Right hindlimb (tissue), 1 donor: Measurements from ENCODE around the gene ALDH3B2.
"Not testable (repeated sequence)": the region's sequence is repeated elsewhere in the genome, so short reads cannot be mapped to it uniquely, and the experiment has no call there.

Experiments
- DNase-seq: peaks from one replicate; pipeline ENCODE4 v3.0.0-alpha.2; 2018

ALDH3B2 gene, protein sequence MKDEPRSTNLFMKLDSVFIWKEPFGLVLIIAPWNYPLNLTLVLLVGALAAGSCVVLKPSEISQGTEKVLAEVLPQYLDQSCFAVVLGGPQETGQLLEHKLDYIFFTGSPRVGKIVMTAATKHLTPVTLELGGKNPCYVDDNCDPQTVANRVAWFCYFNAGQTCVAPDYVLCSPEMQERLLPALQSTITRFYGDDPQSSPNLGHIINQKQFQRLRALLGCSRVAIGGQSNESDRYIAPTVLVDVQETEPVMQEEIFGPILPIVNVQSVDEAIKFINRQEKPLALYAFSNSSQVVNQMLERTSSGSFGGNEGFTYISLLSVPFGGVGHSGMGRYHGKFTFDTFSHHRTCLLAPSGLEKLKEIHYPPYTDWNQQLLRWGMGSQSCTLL

DNA sequence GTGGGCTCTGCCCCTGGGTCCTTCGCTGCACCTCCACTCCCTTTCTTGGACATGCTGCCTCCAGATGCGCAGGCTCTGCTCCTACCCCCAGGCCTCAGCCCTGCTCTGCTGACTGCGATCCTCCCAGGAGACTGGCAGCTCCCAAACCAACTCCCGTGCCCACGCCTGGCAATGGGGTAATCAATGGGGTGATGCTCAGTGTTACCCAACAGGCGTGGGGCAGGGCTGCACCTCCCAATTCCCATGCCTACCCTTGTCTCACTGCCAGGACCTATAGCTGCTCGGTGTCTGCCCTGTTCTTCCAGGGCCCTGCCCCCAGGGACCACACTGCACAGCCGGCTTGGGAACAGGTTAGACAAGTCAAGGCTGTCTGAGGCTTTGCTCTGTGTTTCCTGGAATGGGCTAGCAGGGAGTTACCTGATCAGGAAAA lies at the start of gene ALDH3B2:
ALDH3B2 (minus strand) TSS at position 182 of the 430 bp plus-strand sequence. CDS start 7,688 bp downstream, outside the sequence.
- no peak for DNase-seq

DNA sequence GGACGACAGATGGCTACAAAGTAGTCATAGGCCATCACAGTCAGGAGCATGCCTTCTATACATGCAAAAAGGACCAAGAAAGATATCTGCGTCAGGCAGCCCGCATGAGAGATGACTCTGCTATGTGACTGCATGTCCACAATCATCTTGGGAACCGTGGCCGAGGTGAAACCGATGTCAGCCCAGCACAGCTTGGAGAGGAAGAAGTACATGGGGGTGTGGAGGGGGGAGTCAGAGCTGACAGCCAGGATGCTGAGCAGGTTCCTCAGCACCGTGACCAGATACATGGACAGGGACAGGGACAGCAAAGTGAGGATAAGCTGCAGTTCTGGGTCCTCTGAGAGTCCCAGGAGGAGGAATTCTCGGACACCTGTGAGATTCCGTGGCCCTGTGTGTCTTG lies 48.6 kb upstream of the ALDH3B2 start:
- DNase-seq: not testable (repeated sequence)

DNA sequence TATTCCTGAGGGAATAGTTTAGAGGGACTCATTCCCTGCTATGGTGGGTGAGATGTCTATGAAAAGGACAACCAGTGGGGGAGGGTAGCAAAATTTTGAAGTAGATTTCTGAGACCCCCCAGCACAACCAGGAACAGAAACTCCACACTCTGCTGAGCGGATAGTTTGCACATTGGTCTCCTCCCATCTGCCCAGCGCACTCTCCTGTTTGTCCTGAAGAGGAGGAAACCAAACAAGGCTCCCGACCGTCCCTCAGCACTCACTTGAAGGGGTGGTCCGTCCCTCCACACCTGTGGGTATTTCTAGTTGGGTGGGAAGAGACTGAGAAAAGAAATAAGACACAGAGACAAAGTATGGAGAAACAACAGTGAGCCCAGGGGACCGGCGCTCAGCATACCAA lies 41.8 kb upstream of the ALDH3B2 start:
- DNase-seq: not testable (repeated sequence)

DNA sequence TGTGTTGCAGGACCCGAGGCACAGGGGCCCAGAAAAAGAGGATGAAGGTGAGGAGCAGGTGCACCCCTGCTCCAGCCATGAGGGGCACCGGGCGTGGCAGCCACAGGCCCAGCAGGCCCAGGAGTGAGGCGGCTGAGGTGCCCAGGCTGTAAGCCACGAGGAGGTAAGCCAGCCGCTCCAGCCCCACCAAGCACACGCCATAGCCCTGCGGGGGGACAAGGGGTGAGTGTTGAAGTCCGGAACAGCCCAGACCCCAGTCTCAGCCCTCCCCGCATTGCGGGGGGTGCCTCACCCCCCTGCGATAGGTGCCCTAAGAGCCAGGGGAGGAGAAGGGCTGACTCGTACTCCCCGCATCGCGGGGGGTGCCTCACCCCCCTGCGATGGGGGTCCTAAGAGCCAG lies 41.4 kb upstream of the ALDH3B2 start:
- not testable (repeated sequence) for DNase-seq

DNA sequence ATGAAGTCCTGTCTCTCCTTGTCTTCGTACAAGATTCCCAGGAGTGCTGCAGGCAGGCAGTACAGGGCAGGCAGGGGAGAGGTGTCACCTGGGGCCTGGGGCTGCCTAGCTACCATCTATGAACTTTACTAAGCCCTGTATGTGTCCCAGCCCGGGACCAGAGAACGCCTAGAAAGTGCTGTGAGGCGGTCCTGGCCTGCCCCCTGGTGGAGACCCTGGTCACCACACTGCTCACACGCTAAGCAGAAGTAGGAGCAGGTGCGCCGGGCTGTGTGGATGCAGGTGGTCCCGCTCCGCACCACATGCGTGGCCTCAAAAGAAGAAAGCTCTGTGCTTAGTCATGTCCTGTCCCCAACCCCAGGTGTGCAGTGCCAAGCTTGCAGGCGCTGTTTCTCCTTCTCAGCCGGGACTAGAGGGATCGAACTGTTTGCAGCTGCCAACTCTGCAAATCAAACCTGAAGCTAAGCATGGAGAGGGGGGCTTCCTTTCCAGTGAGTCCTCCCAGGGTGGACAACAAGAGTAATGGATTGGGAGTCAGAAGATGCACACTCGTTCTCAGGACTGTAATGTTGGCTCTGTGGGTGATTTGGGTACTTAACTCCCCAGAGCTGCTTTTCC lies 39.6 kb upstream of the ALDH3B2 start:
- not testable (repeated sequence) for DNase-seq

DNA sequence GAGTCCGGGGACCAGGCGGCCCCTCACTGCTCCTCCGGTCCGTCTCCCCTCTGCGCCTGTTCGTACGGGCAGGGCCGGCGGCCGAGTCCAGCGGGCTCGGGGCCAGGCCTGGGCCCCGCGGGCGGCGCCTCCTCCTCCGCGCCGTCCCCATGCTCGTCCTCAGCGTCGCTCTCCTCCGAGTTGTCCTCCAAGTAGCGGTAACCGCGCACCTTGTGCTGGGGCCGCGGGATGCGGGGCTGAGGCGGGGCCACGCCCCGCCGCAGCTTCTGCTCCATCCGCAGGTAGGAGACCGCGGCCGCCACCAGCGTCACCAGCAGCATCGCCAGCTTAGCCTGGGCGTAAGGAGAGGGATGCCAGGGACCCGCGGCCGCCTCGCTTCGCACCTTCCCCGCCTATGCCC lies 37.3 kb upstream of the ALDH3B2 start:
- DNase-seq: not testable (repeated sequence)

DNA sequence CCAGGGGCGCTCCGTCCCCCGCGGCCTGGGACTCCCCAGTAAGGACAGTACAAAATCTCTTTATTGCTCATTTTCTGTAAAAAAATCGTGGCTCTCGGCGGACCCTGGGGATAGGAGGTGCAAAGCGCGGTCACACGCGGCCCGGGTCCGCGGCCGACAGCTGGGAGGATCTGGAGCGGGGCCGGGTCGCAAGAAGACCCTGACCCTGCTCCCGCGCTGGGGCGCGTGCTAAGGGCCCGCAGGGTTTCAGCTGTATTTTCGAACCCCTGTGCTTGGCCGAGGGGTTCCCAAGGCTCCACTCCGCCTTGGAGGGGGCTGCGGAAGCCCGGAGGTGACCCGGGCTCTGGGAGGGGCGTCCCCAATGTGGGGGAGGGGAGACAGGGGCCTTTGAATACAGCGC lies 36.8 kb upstream of the ALDH3B2 start:
- not testable (repeated sequence) for DNase-seq

DNA sequence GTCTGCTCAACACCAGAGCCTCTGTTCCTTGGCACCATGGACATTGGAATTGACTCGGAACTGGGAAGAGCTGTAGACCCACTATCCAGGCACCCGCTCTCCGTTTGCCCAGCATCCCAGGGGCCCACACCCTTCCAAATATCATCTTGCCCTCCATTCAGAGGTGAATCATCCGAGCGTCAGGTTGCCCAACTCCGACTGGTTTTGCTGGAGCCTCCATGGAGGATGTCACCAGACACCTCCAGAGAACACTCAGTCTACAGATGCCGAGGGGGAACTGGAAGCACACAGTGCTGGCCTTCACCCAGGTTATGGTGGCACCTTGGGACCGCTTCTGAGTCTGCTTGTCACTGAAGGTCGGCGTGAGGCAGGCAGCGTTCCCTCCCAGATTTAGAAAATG lies 35.4 kb upstream of the ALDH3B2 start:
- DNase-seq: not testable (repeated sequence)

DNA sequence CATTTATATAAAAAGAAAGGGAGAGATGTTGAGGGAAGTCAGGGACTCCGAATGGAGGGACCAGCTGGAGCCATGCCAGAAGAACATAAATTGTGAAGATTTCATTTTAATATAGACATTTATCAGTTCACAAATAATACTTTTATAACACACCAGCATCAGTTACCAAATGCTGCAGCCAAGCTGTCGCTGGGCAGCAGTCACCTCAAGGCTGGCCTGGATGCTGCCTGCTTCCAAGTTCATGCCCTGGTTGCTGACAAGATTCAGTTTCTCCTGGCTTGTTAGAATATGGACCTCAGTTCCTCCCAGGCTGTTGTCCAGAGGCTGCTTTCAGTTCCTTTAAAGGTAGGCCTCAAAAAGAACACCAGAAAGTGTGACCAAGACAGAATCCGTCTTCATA lies 30.8 kb upstream of the ALDH3B2 start:
- DNase-seq: no peak

DNA sequence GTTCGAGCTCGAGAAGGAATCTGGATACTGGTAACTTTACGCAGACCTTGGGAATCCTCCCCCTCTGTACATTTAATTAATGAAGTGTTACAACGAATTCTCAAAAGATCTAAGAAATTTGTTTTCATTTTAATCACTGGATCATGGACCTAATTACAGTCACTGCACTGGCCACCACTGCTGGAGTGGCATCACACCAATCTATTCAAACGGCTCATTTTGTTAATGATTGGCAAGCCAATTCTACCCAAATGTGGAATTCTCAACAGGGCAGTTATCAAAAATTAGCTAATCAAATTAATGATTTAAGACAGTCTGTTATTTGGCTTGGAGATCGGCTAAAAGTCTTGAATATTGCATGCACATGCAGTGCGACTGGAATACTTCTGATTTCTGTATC lies 30.1 kb upstream of the ALDH3B2 start:
- no peak for DNase-seq

DNA sequence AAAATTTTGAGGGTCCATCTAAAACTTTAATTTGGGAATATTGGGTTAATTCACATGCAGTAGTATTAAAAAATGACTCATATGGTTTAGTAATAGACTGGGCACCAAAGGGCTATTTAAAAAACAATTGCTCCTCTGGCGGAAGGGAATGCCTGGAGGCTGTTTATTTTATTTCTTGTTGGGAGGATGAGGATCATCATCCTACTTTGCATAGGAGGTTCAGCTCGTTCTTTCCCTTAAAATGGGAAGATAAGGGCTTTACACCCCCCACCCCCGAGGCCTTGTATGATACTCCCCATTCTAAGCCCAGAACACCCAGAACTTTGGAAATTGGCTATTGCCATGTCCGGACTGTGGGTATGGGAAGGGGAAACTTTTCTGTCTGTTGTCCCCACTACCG lies 29.3 kb upstream of the ALDH3B2 start:
- not testable (repeated sequence) for DNase-seq

DNA sequence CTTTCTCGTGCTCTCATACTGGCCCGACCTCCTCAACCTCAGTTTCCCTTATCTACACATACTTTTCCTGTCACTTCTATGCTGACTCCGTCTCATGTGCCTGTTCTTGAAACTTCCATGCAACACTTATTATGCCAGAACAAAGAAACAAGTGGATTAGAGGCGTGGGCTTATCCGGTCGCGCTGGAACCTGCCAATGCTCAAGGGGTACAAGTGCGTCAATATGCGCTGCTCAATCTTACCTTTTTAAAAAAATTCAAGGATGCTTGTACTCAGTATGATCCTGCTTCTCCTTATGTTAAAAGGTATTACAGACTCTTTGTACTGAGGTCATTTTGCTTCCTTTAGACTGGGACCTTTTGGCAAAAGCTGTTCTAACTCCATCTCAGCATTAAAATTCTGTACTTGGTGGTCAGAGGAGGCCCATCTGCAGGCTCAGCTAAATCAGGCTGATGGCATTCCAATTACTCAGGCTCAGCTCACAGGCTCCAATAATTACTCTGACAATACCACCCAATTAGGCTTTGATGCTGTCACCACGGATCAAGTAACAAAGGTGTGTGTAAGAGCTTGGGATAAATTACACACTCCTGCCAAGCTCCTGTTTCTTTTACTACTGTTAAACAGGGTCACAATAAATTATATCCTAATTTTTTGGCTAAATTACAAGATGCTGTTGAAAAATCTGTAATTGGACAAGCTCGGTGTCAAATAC lies 26.3 kb upstream of the ALDH3B2 start:
- DNase-seq: no peak

DNA sequence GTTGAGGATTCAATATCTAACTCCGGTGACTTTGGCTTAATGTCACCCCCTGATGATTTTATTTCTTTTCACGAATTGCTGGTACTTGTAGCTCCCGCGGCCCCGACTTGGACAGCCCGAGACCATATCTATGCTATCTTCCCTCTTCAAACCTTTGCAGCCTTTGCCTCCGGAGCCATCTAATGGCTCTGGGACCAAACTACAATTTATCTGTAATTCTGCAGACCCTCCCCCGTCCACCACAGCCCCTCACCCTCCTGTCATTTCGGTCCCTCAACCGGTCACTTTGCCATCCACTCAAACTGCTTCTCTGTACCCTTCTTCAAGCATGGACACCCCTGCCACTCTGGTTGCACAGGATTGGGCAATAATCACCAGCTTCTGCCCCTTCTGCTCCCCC lies 25.7 kb upstream of the ALDH3B2 start:
- no peak for DNase-seq

DNA sequence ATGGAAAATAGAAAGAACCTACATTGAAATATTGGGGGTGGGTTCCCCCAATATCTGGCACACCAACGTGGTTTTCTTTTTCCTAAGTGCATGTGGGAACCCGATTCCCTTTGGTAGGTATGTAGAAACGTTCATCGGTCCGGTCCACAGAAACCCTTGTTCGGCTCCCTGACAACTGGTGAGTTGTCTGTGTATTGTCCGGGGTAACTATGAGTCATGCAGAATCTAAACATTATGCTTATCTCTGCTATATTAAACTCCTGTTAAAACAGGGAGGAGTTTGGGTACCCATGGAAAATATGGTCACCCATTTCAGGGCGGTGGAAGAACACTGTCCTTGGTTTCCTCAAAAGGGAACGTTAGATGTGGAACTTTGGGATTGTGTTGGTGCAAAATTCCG lies 25.1 kb upstream of the ALDH3B2 start:
- no peak for DNase-seq

DNA sequence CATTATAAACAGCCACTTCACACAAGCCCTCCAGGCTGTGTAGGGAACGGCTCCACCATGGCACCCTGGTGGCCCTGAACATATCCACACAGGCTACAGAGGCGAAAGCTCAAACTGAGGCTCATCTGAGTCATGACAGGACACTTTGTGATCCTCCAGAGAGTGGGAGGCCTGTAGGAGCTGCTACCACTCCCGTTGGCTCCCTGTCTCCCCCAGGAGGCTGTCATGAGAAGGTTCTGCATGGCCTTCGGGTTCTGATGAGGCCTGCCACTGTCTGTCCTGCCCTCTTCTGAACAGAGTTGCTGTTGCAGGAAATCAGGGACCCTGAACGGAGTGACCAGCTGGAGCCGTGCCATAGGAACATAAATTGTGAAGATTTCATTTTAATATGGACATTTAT lies 23.8 kb upstream of the ALDH3B2 start:
- DNase-seq: no peak

DNA sequence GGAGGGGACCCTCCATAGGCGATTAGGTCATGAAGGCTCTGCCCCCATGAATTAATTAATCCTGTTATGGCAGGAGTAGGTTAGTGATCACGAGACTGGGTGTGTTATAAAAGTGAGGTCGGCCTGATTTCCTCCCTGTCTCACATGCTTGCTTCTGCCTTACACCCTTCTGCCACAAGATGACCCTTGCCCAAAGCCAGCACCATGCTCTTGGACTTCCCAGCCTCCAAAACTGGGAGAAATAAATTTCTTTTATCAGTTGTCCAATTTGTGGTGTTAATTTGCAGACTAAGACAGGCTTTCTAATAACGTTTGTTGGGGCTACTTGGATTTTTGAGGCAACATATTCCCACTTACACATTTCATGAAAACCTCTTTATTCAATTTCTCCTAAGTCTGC lies 23.4 kb upstream of the ALDH3B2 start:
- no peak for DNase-seq

DNA sequence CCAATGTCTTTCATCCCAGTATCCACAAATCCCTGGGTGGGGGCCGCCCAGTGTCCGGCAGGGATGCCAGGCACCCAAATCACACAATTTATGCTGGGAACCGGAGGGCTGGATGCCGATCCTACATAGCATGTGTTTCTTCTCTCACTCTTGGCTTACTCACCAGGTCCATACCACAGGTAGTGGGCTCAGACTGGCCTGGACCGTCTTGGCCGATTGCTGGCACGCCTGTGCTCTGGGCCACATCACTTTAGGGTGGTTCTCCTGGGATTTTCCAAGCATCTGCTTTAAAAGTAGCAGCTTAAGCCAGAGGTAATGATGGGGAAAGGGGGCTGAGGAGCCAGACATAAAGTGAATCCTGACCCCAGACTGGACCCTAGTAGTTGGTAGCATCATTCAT lies 22.6 kb upstream of the ALDH3B2 start:
- DNase-seq: no peak

DNA sequence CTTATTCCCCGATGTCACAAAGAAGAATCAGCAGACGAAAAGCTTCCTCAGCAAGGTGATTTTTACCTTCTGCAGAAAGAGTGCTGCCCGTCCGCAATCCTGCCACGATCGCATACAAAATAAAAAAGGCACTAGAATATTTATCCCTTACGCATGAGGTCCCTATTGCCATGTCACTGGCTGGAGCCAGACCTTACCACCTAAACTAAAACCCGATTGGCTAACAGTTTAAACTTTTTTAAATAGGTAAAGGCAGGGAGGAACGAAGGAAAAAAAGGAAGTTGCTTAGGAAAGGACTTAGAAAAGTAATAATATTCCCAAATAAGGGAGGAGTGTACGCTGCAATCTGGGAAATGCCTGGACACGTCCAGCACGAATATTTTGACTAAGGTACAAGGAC lies 21.2 kb upstream of the ALDH3B2 start:
- DNase-seq: no peak

DNA sequence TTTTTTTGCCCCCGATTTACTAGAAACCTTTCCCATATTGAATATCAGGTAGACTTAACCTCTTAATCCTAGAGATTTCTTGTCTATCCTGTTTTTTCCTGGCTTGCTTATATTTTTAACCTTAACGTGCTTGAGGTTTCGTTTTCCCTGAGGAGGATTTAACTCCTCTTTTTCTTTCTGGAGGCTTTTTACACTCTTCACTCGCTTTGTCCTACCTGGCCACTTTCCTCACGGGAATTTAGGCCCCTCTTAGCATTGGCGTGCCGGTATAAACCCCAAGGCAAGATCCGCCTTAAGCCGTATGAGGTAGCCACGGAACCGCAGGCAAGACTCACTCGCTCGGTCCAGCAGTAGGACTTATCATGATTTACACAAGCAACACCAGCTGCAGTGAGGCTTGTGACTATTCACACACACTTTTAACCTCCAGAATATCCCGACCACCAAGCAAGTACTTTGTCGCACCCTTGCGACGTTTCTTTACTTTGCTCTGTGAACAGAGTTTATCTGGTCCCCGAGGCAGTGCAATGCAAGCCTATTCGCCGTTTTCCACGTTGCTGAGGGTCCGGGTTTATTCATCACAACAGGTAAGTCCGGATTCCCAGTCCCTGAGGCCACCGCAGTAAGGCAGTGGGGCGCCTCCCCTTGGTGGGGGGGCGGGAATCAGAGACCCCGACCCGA lies 20.6 kb upstream of the ALDH3B2 start:
- no peak for DNase-seq

DNA sequence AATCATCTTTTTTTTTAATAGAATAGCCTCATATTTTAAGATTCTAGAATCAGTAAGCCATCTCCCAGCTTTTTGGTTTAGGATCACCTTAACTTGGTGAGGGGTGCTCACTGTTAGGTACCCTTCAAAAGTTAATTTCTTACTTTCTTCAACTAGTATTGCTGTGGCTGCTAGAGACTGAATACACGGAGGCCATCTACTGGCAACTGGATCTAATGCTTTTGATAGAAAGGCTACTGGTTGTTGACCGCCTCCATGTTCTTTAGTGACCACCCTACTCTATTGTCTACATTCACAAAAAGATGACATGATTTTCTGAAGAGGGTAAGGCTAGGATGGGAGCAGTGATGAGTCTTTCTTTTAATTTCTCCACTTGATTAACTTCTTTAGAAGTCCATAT lies 16.7 kb upstream of the ALDH3B2 start:
- DNase-seq: no peak

DNA sequence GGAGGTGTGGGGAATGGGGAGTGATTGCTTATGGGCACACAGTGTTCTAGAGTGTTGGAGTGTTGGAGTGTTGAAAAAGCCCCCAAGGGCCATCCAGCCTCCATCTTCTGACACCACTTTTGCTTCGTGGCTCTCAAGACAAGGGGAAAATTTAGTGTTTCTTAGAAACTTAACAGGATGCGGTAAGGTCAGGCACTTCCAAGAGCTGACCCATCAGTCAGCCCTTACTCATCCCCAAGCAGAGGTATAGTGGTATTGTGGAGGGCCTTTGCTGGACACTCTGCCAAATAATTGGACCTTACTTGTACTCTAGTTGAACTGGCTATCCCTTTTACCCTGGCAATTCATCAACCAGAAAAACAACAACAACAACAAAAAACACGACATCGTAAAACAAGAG lies 14.8 kb upstream of the ALDH3B2 start:
- no peak for DNase-seq

DNA sequence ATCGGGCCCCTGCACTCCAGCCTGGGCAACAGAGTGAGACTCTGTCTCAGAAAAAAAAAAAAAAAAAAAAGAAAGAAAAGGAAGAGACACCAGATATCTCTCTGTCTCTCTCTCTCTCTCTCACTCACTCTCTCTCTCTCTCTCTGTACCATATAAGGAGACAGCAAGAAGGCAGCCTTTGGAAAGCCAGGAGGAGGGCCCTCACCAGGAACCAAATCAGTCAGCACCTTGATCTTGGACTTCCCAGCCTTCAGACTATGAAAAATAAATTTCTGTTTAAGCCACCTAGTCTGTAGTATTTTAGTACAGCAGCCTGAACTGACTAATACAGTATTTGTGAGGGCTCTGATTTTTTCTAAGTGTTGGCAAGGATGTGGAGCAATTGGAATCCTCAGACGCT lies 13.6 kb upstream of the ALDH3B2 start:
- no peak for DNase-seq

DNA sequence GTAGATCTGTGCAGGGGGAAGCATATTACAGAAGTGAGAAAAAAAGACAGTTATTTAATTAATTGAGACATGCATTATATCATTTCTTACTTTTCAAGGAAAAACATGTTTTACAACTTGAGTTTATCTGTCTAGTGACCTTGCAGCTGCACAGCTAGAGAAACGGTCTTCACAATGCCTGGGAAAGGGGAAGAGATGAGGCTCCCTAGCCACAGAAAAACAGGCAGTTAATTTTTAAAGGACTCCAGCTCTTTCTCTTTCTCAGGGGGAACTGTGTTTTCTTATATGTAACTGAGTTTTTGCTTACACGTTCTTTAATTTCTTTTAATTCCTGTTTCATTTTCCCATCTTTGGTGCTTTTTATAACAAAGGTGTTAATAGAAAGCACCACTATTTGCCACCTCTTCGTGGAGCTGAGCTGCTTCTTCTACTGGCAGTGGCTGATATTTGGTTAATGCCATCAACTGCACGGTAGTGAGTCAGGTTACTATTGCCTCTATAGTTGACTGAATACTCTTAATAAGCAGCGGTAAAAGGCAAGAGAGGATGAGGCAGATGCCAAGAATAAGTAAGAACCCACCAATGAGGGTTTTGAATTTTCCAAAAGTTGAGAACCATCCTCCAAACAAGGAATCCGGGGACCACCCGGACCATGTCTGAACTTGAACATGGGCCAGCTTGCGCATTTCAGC lies 11.4 kb upstream of the ALDH3B2 start:
- DNase-seq: not testable (repeated sequence)
